Thyroid gland (tissue), 4 donors: Measurements from ENCODE around the gene COL5A2. TPM values are rescaled to one million over a fixed set of nuclear protein-coding genes. Genes with fewer than 3 reads are reported as not detected.

Source experiments
- DNase-seq, 2 donors: peaks; one replicate each; pipeline ENCODE4 v3.0.0-alpha.2; 2019
- H3K27ac ChIP-seq, 3 donors: fragments of 200-600 bp; sonication (generic); 1 replicate in 2 of 3; 2 replicates in 1 of 3; pipeline ENCODE4 v1.5.1; 2016 to 2019; ENCODE audit warnings: mild to moderate bottlenecking in 1 of 3, moderate library complexity in 1 of 3
- H3K27me3 ChIP-seq: fragments of 200-600 bp; sonication (generic); one replicate; pipeline ENCODE4 v1.5.1; 2019
- H3K36me3 ChIP-seq, 2 donors: fragments of 200-600 bp; sonication (generic); one replicate each; pipeline ENCODE4 v1.5.1; 2016 to 2019
- H3K4me1 ChIP-seq, 2 donors: fragments of 200-600 bp; sonication (generic); one replicate each; pipeline ENCODE4 v1.5.1; 2017 to 2019
- H3K4me3 ChIP-seq, 3 donors: fragments of 200-600 bp; sonication (generic); replicated peaks in 1 of 3; 1 replicate in 2 of 3; 2 replicates in 1 of 3; pipeline ENCODE4 v1.5.1; 2016; ENCODE audit warnings: mild to moderate bottlenecking in 1 of 3
- H3K9me3 ChIP-seq: fragments of 200-600 bp; sonication (generic); one replicate; pipeline ENCODE4 v1.5.1; 2017
- CTCF ChIP-seq, 6 experiments: fragments of 200-600 bp in 3 of 6; fragments of 450-650 bp in 3 of 6; sonication (generic) in 3 of 6; IDR thresholded peaks; one replicate each; pipeline ENCODE4 v1.5.1; 2016 to 2019; ENCODE audit warnings: antibody characterized with exemption in 6 of 6, mild to moderate bottlenecking in 2 of 6, inconsistent platforms in 1 of 6, moderate library complexity in 1 of 6
- POLR2A ChIP-seq, 2 donors: fragments of 450-650 bp; IDR thresholded peaks; one replicate each; pipeline ENCODE4 v1.6.1; 2017; ENCODE audit warnings: antibody characterized with exemption in 2 of 2, mild to moderate bottlenecking in 2 of 2, moderate library complexity in 1 of 2
- WGBS, 2 donors: methylation state at CpG; one replicate each; pipeline ENCODE4 v1.1.5; 2017; 5-methylcytosine and 5-hydroxymethylcytosine counted together
- intact Hi-C: fragments of 100-400 bp; cut with DNase I; formaldehyde crosslinking; loops from one replicate; pipeline ENCODE4 v1.15.1; 2023
- total RNA-seq, 4 donors: library from RNA; depleted of rRNA; stranded (reverse); fragments of >200 nt; gene quantifications; one replicate each; pipeline ENCODE4 v1.2.3, GENCODE V29; 2016

The COL5A2 gene
- total RNA-seq, 4 donors from 2014 or later, result 10.9 to 22.5 (median 17.5) TPM

DNA sequence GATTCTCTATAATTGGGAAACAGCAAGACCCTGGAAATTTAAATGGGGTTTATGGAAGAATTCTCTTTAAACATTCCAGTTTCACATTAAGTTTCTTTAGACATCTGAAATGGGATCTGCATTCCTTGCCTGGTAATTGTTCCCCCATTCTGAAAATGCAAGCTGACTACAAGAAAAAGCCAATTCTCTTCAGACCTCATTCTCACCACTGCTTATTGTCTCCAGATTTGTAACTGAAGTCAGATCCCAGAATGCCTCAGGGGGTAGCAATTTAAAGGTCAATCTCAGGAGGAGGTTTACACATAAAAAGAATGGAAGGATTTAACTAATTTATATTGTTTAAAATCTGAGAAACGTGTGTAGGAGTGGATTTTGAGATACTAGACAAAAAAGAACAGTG is 164.2 kb downstream of the COL5A2 start:
- TF ChIP-seq CTCF (IDR thresholded peaks at IDR 0.05) (no peak), POLR2A (IDR thresholded peaks at IDR 0.05) (no peak)
- no peaks in the 10 kb centered on the region for H3K9me3 ChIP-seq
- intact Hi-C loops, result no loop called here
- no peaks in the 10 kb centered on the region for H3K36me3 ChIP-seq
- no peaks in the 10 kb centered on the region for H3K27me3 ChIP-seq
- H3K4me3 ChIP-seq, result no peak overlapping the region
- whole genome bisulfite sequencing, 2 donors, result 48 to 62% methylated on average over 1 of the region's 1 CpG
- DNase-seq, result no peak
- no peaks in the 10 kb centered on the region for H3K4me1 ChIP-seq
- H3K27ac ChIP-seq, result no peak overlapping the region

- no peak for DNase-seq
- Histone ChIP-seq H3K27ac (no peak overlapping the region), H3K4me1 (no peaks in the 10 kb centered on the region), H3K4me3 (no peak overlapping the region), H3K36me3 (peaks cover 0 to 2% of the 10 kb centered on the region in 2 donors), H3K9me3 (no peaks in the 10 kb centered on the region), H3K27me3 (no peaks in the 10 kb centered on the region)
- 68 to 70% methylated on average over 2 of the region's 2 CpGs for WGBS, 2 donors
- intact Hi-C loops, result no loop called here
- no peak for TF ChIP-seq POLR2A (IDR thresholded peaks at IDR 0.05)
- no peak for TF ChIP-seq CTCF (IDR thresholded peaks at IDR 0.05)
These were observed 165.0 kb downstream of the COL5A2 start for GRCh38 chr2:189014449-189015138.

GRCh38 chr2:189013671-189014448 is 165.7 kb downstream of the COL5A2 start:
- TF ChIP-seq CTCF (IDR thresholded peaks at IDR 0.05) (no peak), POLR2A (IDR thresholded peaks at IDR 0.05) (no peak)
- H3K4me1 ChIP-seq, result no peaks in the 10 kb centered on the region
- no peak overlapping the region for H3K4me3 ChIP-seq
- no peak overlapping the region for H3K27ac ChIP-seq
- DNase-seq, result no peak
- 77 to 78% methylated on average over 2 of the region's 2 CpGs for WGBS, 2 donors
- intact Hi-C loops, result no loop called here
- H3K27me3 ChIP-seq, result no peaks in the 10 kb centered on the region
- H3K9me3 ChIP-seq, result no peaks in the 10 kb centered on the region
- H3K36me3 ChIP-seq, result peaks cover 0 to 2% of the 10 kb centered on the region in 2 donors

DNA sequence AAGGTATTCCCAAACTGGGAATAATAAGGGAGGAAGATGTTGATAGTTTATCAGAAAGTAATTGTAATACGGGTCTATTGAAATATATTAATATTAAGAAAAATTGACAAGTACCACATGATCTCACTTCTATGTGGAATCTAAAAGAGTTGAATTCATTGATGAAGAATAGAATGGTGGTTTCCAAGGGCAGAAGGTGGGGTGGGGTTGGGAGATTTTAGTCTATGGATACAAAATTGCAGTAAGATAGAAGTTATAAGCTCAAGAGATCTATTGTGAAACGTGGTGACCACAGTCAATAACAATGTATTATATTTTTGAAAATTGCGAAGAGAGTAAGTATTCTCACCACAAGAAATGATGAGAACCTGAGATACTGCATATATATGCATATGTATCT is 166.5 kb downstream of the COL5A2 start:
- no peak overlapping the region for H3K27ac ChIP-seq
- peaks cover 0 to 2% of the 10 kb centered on the region in 2 donors for H3K36me3 ChIP-seq
- H3K27me3 ChIP-seq, result no peaks in the 10 kb centered on the region
- no peak overlapping the region for H3K4me3 ChIP-seq
- WGBS, 2 donors, result 87 to 94% methylated on average over 3 of the region's 3 CpGs
- TF ChIP-seq CTCF (IDR thresholded peaks at IDR 0.05), result no peak
- intact Hi-C loops, result no loop called here
- no peaks in the 10 kb centered on the region for H3K9me3 ChIP-seq
- no peak for DNase-seq
- H3K4me1 ChIP-seq, result no peaks in the 10 kb centered on the region

DNA sequence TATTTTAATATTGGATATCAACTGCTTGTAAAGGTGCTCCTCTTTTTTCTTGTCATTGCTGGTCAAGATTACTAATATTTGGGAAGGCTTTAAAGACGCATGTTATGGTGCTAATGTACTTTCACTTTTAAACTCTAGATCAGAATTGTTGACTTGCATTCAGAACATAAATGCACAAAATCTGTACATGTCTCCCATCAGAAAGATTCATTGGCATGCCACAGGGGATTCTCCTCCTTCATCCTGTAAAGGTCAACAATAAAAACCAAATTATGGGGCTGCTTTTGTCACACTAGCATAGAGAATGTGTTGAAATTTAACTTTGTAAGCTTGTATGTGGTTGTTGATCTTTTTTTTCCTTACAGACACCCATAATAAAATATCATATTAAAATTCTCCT is 167.2 kb downstream of the COL5A2 start:
- Histone ChIP-seq H3K27ac (no peak overlapping the region), H3K27me3 (no peaks in the 10 kb centered on the region), H3K4me1 (no peaks in the 10 kb centered on the region), H3K4me3 (no peak overlapping the region), H3K36me3 (peaks cover 0 to 5% of the 10 kb centered on the region in 2 donors), H3K9me3 (no peaks in the 10 kb centered on the region)
- TF ChIP-seq CTCF (IDR thresholded peaks at IDR 0.05) (no peak), POLR2A (IDR thresholded peaks at IDR 0.05) (no peak)
- no peak for DNase-seq
- WGBS, 2 donors, result 88 to 93% methylated on average over 1 of the region's 1 CpG
- intact Hi-C loops, result no loop called here
